ENCODE results near the gene PPP2R1B. TPM values are rescaled to one million over a fixed set of nuclear protein-coding genes. Genes with fewer than 3 reads are reported as not detected.
A peak's percentile ranks its signal among the peaks of the same experiment; 100 is the strongest.

Gene PPP2R1B
- total RNA-seq, 2 donors from 2014 or later: 45.9 to 57.0 TPM

GRCh38 chr11:111739299-111739698, 26.9 kb downstream of the PPP2R1B start:
- H3K4me3 ChIP-seq: no peak overlapping the region
- no peak overlapping the region for H3K9ac ChIP-seq (ENCODE audit: low read depth in 2 of 2, low read length in 2 of 2)
- DNase-seq: no peak
- TF ChIP-seq CTCF (IDR thresholded peaks at IDR 0.05): no peak
- peaks cover 9% of the 10 kb centered on the region for H3K36me3 ChIP-seq
- no peaks in the 10 kb centered on the region for H3K27me3 ChIP-seq
- no peak overlapping the region for H3K27ac ChIP-seq
- H3K4me1 ChIP-seq: no peaks in the 10 kb centered on the region
- H3K9me3 ChIP-seq: no peaks in the 10 kb centered on the region
- intact Hi-C loops (cut with DNase I): no loop called here

- H3K4me1 ChIP-seq: no peaks in the 10 kb centered on the region
- H3K36me3 ChIP-seq: peaks cover 9% of the 10 kb centered on the region
- DNase-seq: no peak
- H3K27me3 ChIP-seq: no peaks in the 10 kb centered on the region
- no peak for TF ChIP-seq CTCF (IDR thresholded peaks at IDR 0.05)
- peak overlapping the region; percentile 90 for H3K27ac ChIP-seq
- intact Hi-C loops (cut with DNase I): no loop called here
- peak overlapping the region; percentile 12 to 19 for H3K9ac ChIP-seq (ENCODE audit: low read depth in 2 of 2, low read length in 2 of 2)
- no peak overlapping the region for H3K4me3 ChIP-seq
- H3K9me3 ChIP-seq: no peaks in the 10 kb centered on the region
Measured at GRCh38 chr11:111737444-111738210, 28.6 kb downstream of the PPP2R1B start.

DNA sequence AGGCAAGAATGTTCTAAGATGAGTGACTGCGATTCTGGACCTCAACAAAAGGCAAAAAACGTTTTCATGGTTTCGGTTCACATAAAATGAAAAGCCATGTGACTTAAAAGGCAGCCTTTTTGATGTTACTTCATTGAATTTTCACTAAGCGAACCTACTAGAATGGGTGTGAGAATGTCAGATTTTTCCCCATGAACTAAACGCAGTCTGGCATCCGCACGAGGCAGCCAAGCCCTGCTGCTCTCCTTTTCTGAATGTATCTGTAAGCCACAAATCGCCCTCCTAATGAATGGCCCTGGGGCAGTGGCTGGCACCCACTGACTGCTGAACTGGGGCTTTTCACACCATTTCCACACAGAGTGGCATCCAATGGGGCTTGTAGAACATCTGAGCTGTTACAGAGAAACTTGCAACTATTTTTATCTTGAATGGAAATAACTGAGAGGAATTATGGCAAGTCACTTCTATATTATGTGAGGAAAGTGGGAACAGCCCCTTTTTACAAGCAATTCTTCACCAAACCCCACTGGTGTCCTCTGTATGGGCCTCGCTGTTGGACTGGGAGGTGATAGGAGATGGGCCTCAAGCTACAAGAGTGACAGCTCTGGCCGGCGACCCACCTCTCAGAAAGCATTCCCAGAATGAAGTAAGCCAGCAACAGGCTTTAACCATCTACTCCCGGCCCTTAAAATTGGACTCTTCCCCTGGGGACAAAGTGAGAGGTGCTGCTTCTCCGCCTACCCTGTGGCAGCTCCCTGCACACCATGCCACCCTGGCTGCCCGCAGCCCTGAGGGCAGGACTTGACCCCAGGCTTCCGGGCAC, 29.4 kb downstream of the PPP2R1B start:
- Histone ChIP-seq H3K4me3 (no peak overlapping the region), H3K4me1 (no peaks in the 10 kb centered on the region), H3K27me3 (no peaks in the 10 kb centered on the region), H3K36me3 (peaks cover 4% of the 10 kb centered on the region), H3K9ac (ENCODE audit: low read depth in 2 of 2, low read length in 2 of 2) (peak overlapping the region; percentile 7 to 24), H3K27ac (peak overlapping the region; percentile 90), H3K9me3 (no peaks in the 10 kb centered on the region)
- DNase-seq: no peak
- intact Hi-C loops (cut with DNase I): no loop called here
- no peak for TF ChIP-seq CTCF (IDR thresholded peaks at IDR 0.05)

DNA sequence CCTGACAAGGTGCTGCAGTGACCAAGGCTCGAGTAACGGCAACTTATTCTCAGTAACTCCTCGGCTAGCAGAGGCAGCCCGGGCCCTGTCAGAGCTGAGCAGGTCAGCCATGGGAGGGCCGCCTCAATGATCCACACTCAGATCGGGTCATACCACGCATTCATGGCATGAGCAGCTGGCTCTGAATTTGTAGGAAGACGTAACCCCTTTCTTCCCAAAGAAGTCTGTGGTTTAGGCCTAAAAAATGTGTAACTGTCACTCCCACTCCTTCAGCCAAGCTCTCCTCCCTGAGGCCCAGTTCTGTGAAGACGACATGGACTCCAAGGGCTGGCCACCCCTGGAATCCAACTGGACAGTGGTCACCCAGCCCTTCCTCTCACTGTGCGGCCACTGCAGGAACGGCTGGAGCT, 30.0 kb downstream of the PPP2R1B start:
- TF ChIP-seq CTCF (IDR thresholded peaks at IDR 0.05): no peak
- no peaks in the 10 kb centered on the region for H3K4me1 ChIP-seq
- no peaks in the 10 kb centered on the region for H3K27me3 ChIP-seq
- no peaks in the 10 kb centered on the region for H3K9me3 ChIP-seq
- intact Hi-C loops (cut with DNase I): no loop called here
- H3K9ac ChIP-seq (ENCODE audit: low read depth in 2 of 2, low read length in 2 of 2): peak overlapping the region; percentile 24 to 46
- H3K36me3 ChIP-seq: no peaks in the 10 kb centered on the region
- no peak overlapping the region for H3K4me3 ChIP-seq
- DNase-seq: no peak
- peak overlapping the region; percentile 90 for H3K27ac ChIP-seq

GRCh38 chr11:111735262-111736116, 30.7 kb downstream of the PPP2R1B start:
- H3K9me3 ChIP-seq: no peaks in the 10 kb centered on the region
- intact Hi-C loops (cut with DNase I): no loop called here
- H3K27me3 ChIP-seq: no peaks in the 10 kb centered on the region
- no peaks in the 10 kb centered on the region for H3K4me1 ChIP-seq
- H3K9ac ChIP-seq (ENCODE audit: low read depth in 2 of 2, low read length in 2 of 2): peak overlapping the region; percentile 35 to 58
- TF ChIP-seq CTCF (IDR thresholded peaks at IDR 0.05): no peak
- no peaks in the 10 kb centered on the region for H3K36me3 ChIP-seq
- H3K27ac ChIP-seq: peak overlapping the region; percentile 90
- peak overlapping the region; percentile 12 for H3K4me3 ChIP-seq
- peak; percentile 57 for DNase-seq

All from colonic mucosa (tissue), 4 donors.